ENCODE results near the gene NXPH3.

GRCh38 chr17:49555495-49556222 lies 20.0 kb upstream of the NXPH3 start:
- TF ChIP-seq CTCF (IDR thresholded peaks at IDR 0.05): no peak
- no peak for TF ChIP-seq POLR2A (IDR thresholded peaks at IDR 0.05)
- TF ChIP-seq POLR2AphosphoS5 (IDR thresholded peaks at IDR 0.05): no peak

Measured in prostate gland (tissue), 2 donors.